H1 (cell line): ENCODE data around the gene MRPL36. TPM values are rescaled to one million over a fixed set of nuclear protein-coding genes. Genes with fewer than 3 reads are reported as not detected.

Experiments used
- BACH1 ChIP-seq: IDR thresholded peaks from 2 replicates; pipeline ENCODE4 v1.6.1; 2012; ENCODE audit warnings: low read length, improper control_type of control experiment
- CHD7 ChIP-seq: fragments of 300-600 bp; sonication (generic); IDR thresholded peaks from 2 replicates; pipeline ENCODE4 v1.7.1; 2012; ENCODE audit warnings: low read length, moderate library complexity, mild to moderate bottlenecking, inconsistent platforms; ENCODE audit not compliant: insufficient replicate concordance
- HDAC6 ChIP-seq: IDR thresholded peaks from one replicate; pipeline ENCODE4 v1.7.1; 2012; ENCODE audit warnings: low read depth, mild to moderate bottlenecking, inconsistent platforms, low read length, moderate library complexity
- SAP30 ChIP-seq: fragments of 300-600 bp; sonication (generic); IDR thresholded peaks from 2 replicates; pipeline ENCODE4 v1.7.1; 2012; ENCODE audit warnings: low read length, moderate library complexity, mild to moderate bottlenecking, inconsistent platforms; ENCODE audit not compliant: insufficient read depth, insufficient replicate concordance
- SIRT6 ChIP-seq: IDR thresholded peaks from one replicate; pipeline ENCODE4 v1.7.1; 2012; ENCODE audit warnings: low read length, inconsistent platforms
- SP1 ChIP-seq: IDR thresholded peaks from 2 replicates; pipeline ENCODE4 v1.6.1; 2011; ENCODE audit warnings: low read depth, low read length
- USF2 ChIP-seq: IDR thresholded peaks from 2 replicates; pipeline ENCODE4 v1.6.1; 2011; ENCODE audit warnings: low read length, improper control_type of control experiment
- polyA plus RNA-seq, 7 experiments: library from polyadenylated mRNA; depleted of rRNA in 3 of 7; stranded (reverse) in 5 of 7; unstranded in 2 of 7; fragments of >200 nt in 5 of 7; fragments of 200-250 nt in 2 of 7; gene quantifications; 1 replicate in 5 of 7; 2 replicates in 1 of 7; 4 replicates in 1 of 7; pipeline versions ENCODE4 v1.2.1 to v1.2.3, GENCODE V29; 2011 to 2013; ENCODE audit warnings: missing spikeins in 2 of 7, mixed read lengths in 2 of 7
- total RNA-seq: library from RNA; stranded (reverse); fragmentation: NEBNext Ultra II Directional; extraction: Animal tissue kit (Norgen Biotek cat#: 25700); gene quantifications from 2 replicates; pipeline ENCODE4 v1.2.1, GENCODE V29; 2021
- TF ChIP-seq, protein P1 (sequence below): IDR thresholded peaks from 2 replicates; pipeline ENCODE4 v1.6.1; 2012; ENCODE audit warnings: inconsistent platforms

The MRPL36 gene
- total and polyA plus RNA-seq, 2 of the 8 experiments (the other 6 are each of a cell fraction or from before 2014, with no cell fraction given) = 56.3 to 81.5 TPM

DNA sequence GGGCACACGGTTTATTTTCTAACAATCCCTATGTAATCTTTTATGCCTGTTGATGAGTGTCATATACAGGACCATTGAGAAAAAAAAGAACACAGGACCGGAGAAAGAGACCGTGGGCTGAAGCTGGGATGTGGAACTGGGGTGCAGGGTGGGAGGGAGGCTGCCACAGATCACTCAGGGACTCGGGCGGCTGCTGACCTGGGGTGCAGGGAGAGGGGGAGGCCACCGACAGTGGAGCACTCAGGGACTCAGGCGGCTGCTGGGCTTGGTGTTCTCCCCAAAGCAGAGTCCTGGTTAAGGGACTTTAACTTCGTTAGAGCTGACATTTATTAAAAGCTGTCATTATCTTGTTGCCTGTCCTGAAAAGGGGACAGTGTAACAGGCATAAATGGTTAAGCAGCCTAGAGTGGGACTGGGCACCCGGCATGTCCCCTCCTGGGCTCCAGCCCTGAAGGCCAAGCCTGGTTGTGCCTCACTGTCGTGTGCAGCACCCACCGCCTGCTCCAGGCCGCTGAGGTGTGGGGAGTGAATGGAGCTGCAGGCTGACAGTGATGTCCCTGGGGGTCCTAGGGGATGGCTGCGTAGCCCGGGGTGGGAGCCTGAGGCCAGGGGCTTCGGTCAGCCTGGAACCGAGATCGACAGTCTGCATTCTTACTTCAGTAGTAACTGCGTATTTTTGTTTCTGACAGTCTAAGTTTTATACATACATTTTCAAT is 15.6 kb upstream of the MRPL36 start (continued):
- no peak for TF ChIP-seq CHD7
- TF ChIP-seq SAP30 = no peak
- no peak for TF ChIP-seq SIRT6
- TF ChIP-seq, protein P1, sequence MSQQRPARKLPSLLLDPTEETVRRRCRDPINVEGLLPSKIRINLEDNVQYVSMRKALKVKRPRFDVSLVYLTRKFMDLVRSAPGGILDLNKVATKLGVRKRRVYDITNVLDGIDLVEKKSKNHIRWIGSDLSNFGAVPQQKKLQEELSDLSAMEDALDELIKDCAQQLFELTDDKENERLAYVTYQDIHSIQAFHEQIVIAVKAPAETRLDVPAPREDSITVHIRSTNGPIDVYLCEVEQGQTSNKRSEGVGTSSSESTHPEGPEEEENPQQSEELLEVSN = no peak
- no peak for TF ChIP-seq BACH1
- TF ChIP-seq HDAC6 = no peak
- TF ChIP-seq USF2 = no peak
- no peak for TF ChIP-seq SP1
